HepG2 (cell line): ENCODE measurements around the gene GPR162. TPM values are rescaled to one million over a fixed set of nuclear protein-coding genes. Genes with fewer than 3 reads are reported as not detected.

Experiments
- CBFB ChIP-seq: sonication (generic); formaldehyde crosslinking; IDR thresholded peaks from 2 replicates; pipeline ENCODE4 v1.4.0; 2020; ENCODE audit warnings: missing genetic modification reagents
- FOXK2 ChIP-seq: fragments of 450-650 bp; IDR thresholded peaks from 2 replicates; pipeline ENCODE4 v1.6.1; 2016
- HCFC1 ChIP-seq: fragments of 150-350 bp; IDR thresholded peaks from 2 replicates; pipeline ENCODE4 v1.6.1; 2014; ENCODE audit warnings: low read depth, low read length
- PPARG ChIP-seq: conservative IDR thresholded peaks from 2 replicates; pipeline ENCODE4 v1.6.1; 2016; ENCODE audit warnings: missing biosample characterization, missing genetic modification reagents
- RARA ChIP-seq: IDR thresholded peaks from 2 replicates; pipeline ENCODE4 v1.6.1; 2016; ENCODE audit warnings: missing genetic modification reagents, missing compliant biosample characterization
- SPEN ChIP-seq: sonication (generic); formaldehyde crosslinking; IDR thresholded peaks from 2 replicates; pipeline ENCODE4 v1.5.1; 2020; ENCODE audit warnings: low read depth, mild to moderate bottlenecking, missing genetic modification reagents
- TEAD3 ChIP-seq: optimal IDR thresholded peaks from 2 replicates; pipeline ENCODE3; 2016; ENCODE audit warnings: borderline replicate concordance
- WIZ ChIP-seq: sonication (generic); formaldehyde crosslinking; IDR thresholded peaks from 2 replicates; pipeline ENCODE4 v1.5.1; 2020; ENCODE audit warnings: mild to moderate bottlenecking, missing genetic modification reagents
- YEATS2 ChIP-seq: sonication (generic); formaldehyde crosslinking; IDR thresholded peaks from 2 replicates; pipeline ENCODE4 v1.4.0; 2020; ENCODE audit warnings: missing genetic modification reagents, borderline replicate concordance
- ZBTB38 ChIP-seq: sonication (generic); formaldehyde crosslinking; IDR thresholded peaks from 2 replicates; pipeline ENCODE4 v1.5.1; 2020; ENCODE audit warnings: mild to moderate bottlenecking, missing genetic modification reagents
- polyA plus RNA-seq, 8 experiments: library from polyadenylated mRNA; depleted of rRNA in 3 of 8; stranded (reverse) in 7 of 8; unstranded in 1 of 8; fragments of >200 nt; fragmentation: Illumina TruSeq in 4 of 8; extraction: Trizol in 4 of 8; gene quantifications; 2 replicates each; pipeline versions ENCODE4 v1.2.1 to v1.2.3, GENCODE V29; 2011 to 2016; ENCODE audit warnings: low read depth in 4 of 8, missing spikeins in 1 of 8, mixed read lengths in 1 of 8; ENCODE audit not compliant: insufficient read depth in 1 of 8
- total RNA-seq, 5 experiments: library from RNA; depleted of rRNA; stranded (reverse); fragments of >200 nt; fragmentation: Illumina TruSeq; extraction: Trizol; gene quantifications; 2 replicates each; pipeline ENCODE4 v1.2.3, GENCODE V29; 2016; ENCODE audit warnings: low read depth in 1 of 5
- TF ChIP-seq, protein P1 (sequence below): sonication (generic); formaldehyde crosslinking; IDR thresholded peaks from 2 replicates; pipeline ENCODE4; 2020; ENCODE audit warnings: missing genetic modification reagents, mild to moderate bottlenecking, borderline replicate concordance
- TF ChIP-seq, protein P2 (sequence below): sonication (generic); IDR thresholded peaks from 2 replicates; pipeline ENCODE4 v1.6.1; 2016; ENCODE audit warnings: low read depth, borderline replicate concordance
- TF ChIP-seq, protein P3 (sequence below): sonication (generic); formaldehyde crosslinking; IDR thresholded peaks from 2 replicates; pipeline ENCODE4 v1.4.0; 2020; ENCODE audit warnings: missing genetic modification reagents
- TF ChIP-seq, protein P4 (sequence below): sonication (generic); formaldehyde crosslinking; IDR thresholded peaks from 2 replicates; pipeline ENCODE4 v1.4.0; 2020; ENCODE audit warnings: missing genetic modification reagents
- TF ChIP-seq, protein P5 (sequence below): sonication (generic); formaldehyde crosslinking; IDR thresholded peaks from 2 replicates; pipeline ENCODE4 v1.4.0; 2020; ENCODE audit warnings: missing genetic modification reagents, borderline replicate concordance

The GPR162 gene
- total and polyA plus RNA-seq, 2 of the 13 experiments (the other 11 are each of a cell fraction or from before 2014, with no cell fraction given): 0.08 TPM; not detected in 1

DNA sequence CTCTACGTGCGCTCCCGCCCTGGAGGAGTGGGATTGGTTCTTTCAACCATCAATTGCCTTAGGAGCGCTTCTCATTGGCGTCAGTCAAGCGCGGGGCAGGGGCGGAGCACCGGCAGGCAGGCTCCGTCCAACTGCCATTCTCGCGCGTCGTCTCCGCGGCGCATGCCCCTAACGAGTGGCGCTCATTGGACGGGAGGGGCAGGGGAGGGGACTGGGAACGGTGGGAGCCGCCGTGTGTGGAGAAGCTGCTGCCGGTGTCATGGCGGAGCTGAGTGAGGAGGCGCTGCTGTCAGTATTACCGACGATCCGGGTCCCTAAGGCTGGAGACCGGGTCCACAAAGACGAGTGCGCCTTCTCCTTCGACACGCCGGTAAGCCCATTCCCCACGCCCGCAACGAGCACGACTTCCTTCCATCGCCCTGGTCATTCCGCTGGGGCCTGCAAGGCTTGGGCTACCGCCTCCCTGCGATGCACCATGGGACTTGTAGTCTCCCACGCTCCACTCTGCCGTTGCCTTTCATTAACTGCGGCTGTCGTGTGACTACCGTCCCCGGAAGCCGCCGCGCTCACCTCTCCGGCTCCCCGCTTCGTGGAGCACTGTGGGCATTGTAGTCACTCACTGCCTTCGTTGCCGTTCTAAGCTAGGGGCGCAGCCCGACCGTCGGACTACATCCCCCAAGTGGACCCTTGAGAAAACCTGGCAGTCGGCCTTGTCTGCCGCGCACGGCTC is 30.5 kb downstream of the GPR162 start, which contains the start of gene USP5 (continued):
- TF ChIP-seq PPARG (CRISPR knock-in tag) (no peak), YEATS2 (peak; percentile 69; the same call in 1 of the 2 replicates), CBFB (CRISPR knock-in tag) (0 out of 2 replicates have a peak, but pooled peaks have one; percentile 75), SPEN (CRISPR knock-in tag) (peak; percentile 69; the same call in 1 of the 2 replicates), HCFC1 (peak; percentile 100), FOXK2 (no peak), ZBTB38 (CRISPR knock-in tag) (peak; percentile 35; the same call in 1 of the 2 replicates), RARA (CRISPR knock-in tag) (no peak), TEAD3 (CRISPR knock-in tag) (peak; percentile 21), WIZ (CRISPR knock-in tag) (peak; percentile 61; the same call in 1 of the 2 replicates)
- TF ChIP-seq, protein P1, sequence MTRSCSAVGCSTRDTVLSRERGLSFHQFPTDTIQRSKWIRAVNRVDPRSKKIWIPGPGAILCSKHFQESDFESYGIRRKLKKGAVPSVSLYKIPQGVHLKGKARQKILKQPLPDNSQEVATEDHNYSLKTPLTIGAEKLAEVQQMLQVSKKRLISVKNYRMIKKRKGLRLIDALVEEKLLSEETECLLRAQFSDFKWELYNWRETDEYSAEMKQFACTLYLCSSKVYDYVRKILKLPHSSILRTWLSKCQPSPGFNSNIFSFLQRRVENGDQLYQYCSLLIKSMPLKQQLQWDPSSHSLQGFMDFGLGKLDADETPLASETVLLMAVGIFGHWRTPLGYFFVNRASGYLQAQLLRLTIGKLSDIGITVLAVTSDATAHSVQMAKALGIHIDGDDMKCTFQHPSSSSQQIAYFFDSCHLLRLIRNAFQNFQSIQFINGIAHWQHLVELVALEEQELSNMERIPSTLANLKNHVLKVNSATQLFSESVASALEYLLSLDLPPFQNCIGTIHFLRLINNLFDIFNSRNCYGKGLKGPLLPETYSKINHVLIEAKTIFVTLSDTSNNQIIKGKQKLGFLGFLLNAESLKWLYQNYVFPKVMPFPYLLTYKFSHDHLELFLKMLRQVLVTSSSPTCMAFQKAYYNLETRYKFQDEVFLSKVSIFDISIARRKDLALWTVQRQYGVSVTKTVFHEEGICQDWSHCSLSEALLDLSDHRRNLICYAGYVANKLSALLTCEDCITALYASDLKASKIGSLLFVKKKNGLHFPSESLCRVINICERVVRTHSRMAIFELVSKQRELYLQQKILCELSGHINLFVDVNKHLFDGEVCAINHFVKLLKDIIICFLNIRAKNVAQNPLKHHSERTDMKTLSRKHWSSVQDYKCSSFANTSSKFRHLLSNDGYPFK (CRISPR knock-in tag): peak; percentile 89
- TF ChIP-seq, protein P2, sequence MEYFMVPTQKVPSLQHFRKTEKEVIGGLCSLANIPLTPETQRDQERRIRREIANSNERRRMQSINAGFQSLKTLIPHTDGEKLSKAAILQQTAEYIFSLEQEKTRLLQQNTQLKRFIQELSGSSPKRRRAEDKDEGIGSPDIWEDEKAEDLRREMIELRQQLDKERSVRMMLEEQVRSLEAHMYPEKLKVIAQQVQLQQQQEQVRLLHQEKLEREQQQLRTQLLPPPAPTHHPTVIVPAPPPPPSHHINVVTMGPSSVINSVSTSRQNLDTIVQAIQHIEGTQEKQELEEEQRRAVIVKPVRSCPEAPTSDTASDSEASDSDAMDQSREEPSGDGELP: peak; percentile 46; the same call in 1 of the 2 replicates
- TF ChIP-seq, protein P3, sequence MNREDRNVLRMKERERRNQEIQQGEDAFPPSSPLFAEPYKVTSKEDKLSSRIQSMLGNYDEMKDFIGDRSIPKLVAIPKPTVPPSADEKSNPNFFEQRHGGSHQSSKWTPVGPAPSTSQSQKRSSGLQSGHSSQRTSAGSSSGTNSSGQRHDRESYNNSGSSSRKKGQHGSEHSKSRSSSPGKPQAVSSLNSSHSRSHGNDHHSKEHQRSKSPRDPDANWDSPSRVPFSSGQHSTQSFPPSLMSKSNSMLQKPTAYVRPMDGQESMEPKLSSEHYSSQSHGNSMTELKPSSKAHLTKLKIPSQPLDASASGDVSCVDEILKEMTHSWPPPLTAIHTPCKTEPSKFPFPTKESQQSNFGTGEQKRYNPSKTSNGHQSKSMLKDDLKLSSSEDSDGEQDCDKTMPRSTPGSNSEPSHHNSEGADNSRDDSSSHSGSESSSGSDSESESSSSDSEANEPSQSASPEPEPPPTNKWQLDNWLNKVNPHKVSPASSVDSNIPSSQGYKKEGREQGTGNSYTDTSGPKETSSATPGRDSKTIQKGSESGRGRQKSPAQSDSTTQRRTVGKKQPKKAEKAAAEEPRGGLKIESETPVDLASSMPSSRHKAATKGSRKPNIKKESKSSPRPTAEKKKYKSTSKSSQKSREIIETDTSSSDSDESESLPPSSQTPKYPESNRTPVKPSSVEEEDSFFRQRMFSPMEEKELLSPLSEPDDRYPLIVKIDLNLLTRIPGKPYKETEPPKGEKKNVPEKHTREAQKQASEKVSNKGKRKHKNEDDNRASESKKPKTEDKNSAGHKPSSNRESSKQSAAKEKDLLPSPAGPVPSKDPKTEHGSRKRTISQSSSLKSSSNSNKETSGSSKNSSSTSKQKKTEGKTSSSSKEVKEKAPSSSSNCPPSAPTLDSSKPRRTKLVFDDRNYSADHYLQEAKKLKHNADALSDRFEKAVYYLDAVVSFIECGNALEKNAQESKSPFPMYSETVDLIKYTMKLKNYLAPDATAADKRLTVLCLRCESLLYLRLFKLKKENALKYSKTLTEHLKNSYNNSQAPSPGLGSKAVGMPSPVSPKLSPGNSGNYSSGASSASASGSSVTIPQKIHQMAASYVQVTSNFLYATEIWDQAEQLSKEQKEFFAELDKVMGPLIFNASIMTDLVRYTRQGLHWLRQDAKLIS (CRISPR knock-in tag): no peak
- TF ChIP-seq, protein P4, sequence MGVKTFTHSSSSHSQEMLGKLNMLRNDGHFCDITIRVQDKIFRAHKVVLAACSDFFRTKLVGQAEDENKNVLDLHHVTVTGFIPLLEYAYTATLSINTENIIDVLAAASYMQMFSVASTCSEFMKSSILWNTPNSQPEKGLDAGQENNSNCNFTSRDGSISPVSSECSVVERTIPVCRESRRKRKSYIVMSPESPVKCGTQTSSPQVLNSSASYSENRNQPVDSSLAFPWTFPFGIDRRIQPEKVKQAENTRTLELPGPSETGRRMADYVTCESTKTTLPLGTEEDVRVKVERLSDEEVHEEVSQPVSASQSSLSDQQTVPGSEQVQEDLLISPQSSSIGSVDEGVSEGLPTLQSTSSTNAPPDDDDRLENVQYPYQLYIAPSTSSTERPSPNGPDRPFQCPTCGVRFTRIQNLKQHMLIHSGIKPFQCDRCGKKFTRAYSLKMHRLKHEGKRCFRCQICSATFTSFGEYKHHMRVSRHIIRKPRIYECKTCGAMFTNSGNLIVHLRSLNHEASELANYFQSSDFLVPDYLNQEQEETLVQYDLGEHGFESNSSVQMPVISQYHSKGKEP (CRISPR knock-in tag): no peak
- TF ChIP-seq, protein P5, sequence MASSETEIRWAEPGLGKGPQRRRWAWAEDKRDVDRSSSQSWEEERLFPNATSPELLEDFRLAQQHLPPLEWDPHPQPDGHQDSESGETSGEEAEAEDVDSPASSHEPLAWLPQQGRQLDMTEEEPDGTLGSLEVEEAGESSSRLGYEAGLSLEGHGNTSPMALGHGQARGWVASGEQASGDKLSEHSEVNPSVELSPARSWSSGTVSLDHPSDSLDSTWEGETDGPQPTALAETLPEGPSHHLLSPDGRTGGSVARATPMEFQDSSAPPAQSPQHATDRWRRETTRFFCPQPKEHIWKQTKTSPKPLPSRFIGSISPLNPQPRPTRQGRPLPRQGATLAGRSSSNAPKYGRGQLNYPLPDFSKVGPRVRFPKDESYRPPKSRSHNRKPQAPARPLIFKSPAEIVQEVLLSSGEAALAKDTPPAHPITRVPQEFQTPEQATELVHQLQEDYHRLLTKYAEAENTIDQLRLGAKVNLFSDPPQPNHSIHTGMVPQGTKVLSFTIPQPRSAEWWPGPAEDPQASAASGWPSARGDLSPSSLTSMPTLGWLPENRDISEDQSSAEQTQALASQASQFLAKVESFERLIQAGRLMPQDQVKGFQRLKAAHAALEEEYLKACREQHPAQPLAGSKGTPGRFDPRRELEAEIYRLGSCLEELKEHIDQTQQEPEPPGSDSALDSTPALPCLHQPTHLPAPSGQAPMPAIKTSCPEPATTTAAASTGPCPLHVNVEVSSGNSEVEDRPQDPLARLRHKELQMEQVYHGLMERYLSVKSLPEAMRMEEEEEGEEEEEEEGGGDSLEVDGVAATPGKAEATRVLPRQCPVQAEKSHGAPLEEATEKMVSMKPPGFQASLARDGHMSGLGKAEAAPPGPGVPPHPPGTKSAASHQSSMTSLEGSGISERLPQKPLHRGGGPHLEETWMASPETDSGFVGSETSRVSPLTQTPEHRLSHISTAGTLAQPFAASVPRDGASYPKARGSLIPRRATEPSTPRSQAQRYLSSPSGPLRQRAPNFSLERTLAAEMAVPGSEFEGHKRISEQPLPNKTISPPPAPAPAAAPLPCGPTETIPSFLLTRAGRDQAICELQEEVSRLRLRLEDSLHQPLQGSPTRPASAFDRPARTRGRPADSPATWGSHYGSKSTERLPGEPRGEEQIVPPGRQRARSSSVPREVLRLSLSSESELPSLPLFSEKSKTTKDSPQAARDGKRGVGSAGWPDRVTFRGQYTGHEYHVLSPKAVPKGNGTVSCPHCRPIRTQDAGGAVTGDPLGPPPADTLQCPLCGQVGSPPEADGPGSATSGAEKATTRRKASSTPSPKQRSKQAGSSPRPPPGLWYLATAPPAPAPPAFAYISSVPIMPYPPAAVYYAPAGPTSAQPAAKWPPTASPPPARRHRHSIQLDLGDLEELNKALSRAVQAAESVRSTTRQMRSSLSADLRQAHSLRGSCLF (CRISPR knock-in tag): no peak
